ENCODE measurements around the gene MPP4.
"Not testable (repeated sequence)": the region's sequence is repeated elsewhere in the genome, so short reads cannot be mapped to it uniquely, and the experiment has no call there.

MPP4 gene

GRCh38 chr2:201671205-201671604, 27.2 kb downstream of the MPP4 start:
- not testable (repeated sequence) for DNase-seq (ENCODE audit: low spot score)

- DNase-seq (ENCODE audit: low spot score): no peak
Measured at GRCh38 chr2:201669865-201670264, 28.6 kb downstream of the MPP4 start.

- DNase-seq (ENCODE audit: low spot score): no peak
Measured at GRCh38 chr2:201668402-201668910, 30.0 kb downstream of the MPP4 start.

GRCh38 chr2:201664334-201664733, 34.1 kb downstream of the MPP4 start:
- DNase-seq (ENCODE audit: low spot score): no peak

- DNase-seq (ENCODE audit: low spot score): no peak
Measured at GRCh38 chr2:201661366-201661765, 37.1 kb downstream of the MPP4 start.

- DNase-seq (ENCODE audit: low spot score): no peak
Measured at GRCh38 chr2:201660293-201660895, 38.0 kb downstream of the MPP4 start.

GRCh38 chr2:201656740-201657139, 41.7 kb downstream of the MPP4 start:
- DNase-seq (ENCODE audit: low spot score): no peak

- DNase-seq (ENCODE audit: low spot score): no peak
Measured at GRCh38 chr2:201656102-201656501, 42.3 kb downstream of the MPP4 start.

GRCh38 chr2:201654616-201655384, 43.6 kb downstream of the MPP4 start:
- no peak for DNase-seq (ENCODE audit: low spot score)

GRCh38 chr2:201653221-201653620, 45.2 kb downstream of the MPP4 start:
- DNase-seq (ENCODE audit: low spot score): no peak

GRCh38 chr2:201649442-201649841, 49.0 kb downstream of the MPP4 start:
- no peak for DNase-seq (ENCODE audit: low spot score)

GRCh38 chr2:201647431-201647830, 51.0 kb downstream of the MPP4 start:
- no peak for DNase-seq (ENCODE audit: low spot score)

GRCh38 chr2:201644001-201644400, 54.4 kb downstream of the MPP4 start:
- no peak for DNase-seq (ENCODE audit: low spot score)

- DNase-seq (ENCODE audit: low spot score): peak; percentile 51
Measured at GRCh38 chr2:201643216-201643890, 55.1 kb downstream of the MPP4 start, which contains the start of gene TMEM237. Gene TMEM237, minus strand, starts transcription at chr2:201643503. Its CDS starts 103 bp downstream, at chr2:201643400.

- DNase-seq (ENCODE audit: low spot score): peak; percentile 87
Measured at GRCh38 chr2:201642579-201643215, 55.7 kb downstream of the MPP4 start.

- no peak for DNase-seq (ENCODE audit: low spot score)
Measured at GRCh38 chr2:201642086-201642578, 56.3 kb downstream of the MPP4 start.

- no peak for DNase-seq (ENCODE audit: low spot score)
Measured at GRCh38 chr2:201639205-201639604, 59.2 kb downstream of the MPP4 start.

- no peak for DNase-seq (ENCODE audit: low spot score)
Measured at GRCh38 chr2:201638326-201638725, 60.1 kb downstream of the MPP4 start.

- no peak for DNase-seq (ENCODE audit: low spot score)
Measured at GRCh38 chr2:201633661-201634249, 64.7 kb downstream of the MPP4 start.

- DNase-seq (ENCODE audit: low spot score): no peak
Measured at GRCh38 chr2:201631041-201631440, 67.4 kb downstream of the MPP4 start.

GRCh38 chr2:201630577-201630976, 67.9 kb downstream of the MPP4 start:
- no peak for DNase-seq (ENCODE audit: low spot score)

GRCh38 chr2:201628545-201628944, 69.9 kb downstream of the MPP4 start:
- DNase-seq (ENCODE audit: low spot score): no peak
